GM19025 (cell line): Measurements from ENCODE around the gene NRDE2.

ENCODE experiments used
- ATAC-seq: cut with Tn5 transposase; IDR thresholded peaks from one replicate; pipeline ENCODE4 v1.9.1; 2021; ENCODE audit warnings: mild to moderate bottlenecking, low read depth, moderate library complexity; ENCODE audit not compliant: unreplicated experiment

NRDE2 gene

DNA sequence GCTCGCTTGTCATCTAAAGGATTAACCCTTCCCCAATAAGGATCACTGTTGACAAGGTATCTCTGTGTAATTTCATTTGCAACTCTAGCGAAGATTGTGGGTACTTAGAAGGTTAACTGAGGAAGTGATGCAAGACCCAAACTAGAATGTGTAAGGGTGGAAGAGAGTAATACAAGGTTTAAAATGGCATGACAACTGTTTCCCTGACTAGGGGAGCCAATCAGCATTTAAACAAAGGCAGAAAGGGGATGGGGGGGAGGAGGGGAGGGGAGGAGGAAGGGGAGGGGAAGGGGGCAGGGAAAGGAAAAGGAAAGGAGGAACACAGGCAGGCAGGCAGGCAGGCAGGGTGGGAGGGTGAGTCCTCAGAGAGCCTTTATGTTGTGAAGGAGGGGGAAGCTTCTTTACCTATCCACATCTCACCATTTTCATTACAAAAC is 31.1 kb downstream of the NRDE2 start:
- no peak for ATAC-seq

DNA sequence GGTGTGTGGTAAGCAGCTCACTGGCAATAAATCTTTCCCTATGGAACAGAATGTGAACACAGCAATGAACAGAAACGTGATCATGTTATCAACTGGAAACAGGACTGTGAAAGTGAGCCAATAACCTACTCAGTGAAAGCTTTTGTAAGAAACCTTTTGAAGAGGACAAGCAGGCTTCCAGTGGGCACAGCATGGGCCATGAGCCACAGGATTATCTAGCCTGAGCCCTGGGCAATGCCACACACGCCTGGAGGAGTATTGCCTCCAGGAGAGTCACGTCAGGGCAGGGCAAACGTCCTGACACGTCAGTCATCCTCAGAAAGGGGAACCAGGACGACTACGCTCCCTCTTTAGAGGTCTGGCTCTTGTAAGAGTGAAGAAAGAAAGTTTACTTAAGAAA is 32.3 kb downstream of the NRDE2 start:
- no peak for ATAC-seq

DNA sequence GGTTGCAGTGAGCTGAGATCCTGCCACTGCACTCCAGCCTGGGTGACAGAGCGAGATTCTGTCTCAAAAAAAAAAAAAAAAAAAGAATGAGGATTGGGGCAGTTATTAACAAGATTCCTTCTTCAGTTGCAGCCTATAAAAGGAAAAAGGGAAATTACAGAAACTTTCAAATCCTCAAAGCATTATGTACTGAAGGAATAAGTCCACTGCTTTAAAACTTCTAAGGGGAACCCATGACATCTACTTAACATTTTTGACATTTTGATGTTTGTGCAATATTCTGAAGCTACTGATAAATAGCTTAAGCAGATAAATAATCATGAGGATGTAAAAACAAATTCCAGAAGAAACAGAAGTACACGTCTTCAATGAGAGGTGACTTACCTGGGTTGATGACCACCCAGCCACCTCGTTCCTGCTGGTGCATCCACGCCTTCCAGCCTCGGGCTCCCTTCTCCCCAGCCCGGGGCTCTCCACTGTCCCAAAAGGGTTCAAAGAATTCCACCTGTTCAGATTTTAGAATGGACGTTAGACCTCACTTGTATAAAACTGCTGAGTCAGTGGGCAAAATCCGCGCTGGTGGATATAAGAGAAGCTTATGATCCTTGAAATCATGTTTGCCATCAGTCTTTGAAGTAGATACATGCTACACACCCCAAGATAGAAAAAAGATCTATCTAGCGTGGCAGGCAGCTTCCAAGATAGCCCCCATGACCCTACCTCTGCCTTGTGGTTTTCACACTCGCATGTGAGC is 33.7 kb downstream of the NRDE2 start:
- ATAC-seq: no peak

DNA sequence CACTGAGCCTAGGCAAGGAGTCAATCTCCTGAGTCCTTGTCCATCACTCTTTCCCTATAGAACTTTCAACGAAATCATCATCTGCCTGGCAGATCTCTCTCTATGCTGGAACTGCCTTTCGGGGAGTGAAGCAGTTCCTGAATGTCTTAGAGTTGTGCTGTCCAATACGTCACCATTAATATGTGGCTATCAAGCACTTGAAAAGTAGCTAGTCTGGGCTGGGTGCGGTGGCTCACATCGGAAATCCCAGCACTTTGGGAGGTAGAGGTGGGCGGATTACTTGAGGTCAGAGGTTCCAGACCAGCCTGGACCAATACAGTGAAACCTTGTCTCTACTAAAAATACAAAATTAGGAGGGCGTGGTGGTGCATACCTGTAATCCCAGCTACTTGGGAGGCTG is 35.1 kb downstream of the NRDE2 start:
- ATAC-seq: no peak

DNA sequence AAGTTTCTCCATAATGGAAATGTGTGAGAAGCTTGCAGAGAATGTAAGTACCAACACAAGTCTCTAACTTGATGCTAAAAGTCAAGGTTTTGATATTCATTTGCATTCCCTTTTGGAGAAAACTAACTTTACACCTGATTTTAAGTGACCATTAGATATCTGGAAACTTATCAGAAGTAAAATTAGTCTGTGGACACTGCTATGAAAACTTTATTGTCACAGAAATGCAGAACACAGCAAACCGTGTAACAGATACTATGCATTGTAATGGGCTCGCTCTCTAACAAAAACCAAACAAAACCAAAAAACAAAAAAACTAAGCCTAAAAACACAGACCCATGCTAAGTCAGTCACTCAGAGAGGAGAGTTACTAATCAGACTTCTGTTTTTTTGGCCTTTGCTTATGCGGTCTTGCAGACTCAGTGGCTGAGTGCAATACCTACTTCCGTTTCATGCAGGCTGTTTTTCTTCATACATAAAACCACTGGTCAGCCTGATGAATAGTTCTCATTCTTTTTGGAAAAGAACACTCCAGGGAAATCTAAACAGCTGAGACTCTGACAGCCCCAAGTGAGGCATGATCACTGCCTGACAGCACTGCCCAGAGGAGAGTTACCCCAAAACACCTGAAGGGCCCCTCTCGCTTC is 35.7 kb downstream of the NRDE2 start:
- ATAC-seq: no peak

DNA sequence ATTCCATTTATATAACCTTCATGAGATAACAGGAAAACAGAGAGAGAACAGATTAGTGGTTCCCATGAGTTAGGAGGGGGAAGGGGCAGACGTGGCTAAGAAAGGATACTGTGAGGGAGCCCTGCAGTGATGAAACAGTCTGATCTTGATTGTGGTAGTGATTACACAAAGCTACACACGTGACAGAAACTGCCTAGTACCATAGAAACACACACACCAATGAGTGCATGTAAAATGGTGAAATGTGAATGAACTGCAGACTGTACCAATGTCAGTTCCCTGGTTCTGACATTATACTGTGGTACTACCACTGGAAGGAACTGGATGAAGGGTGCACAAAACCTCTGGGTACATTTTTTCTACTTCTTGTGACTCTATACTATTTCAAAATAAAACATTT is 36.9 kb downstream of the NRDE2 start:
- no peak for ATAC-seq

DNA sequence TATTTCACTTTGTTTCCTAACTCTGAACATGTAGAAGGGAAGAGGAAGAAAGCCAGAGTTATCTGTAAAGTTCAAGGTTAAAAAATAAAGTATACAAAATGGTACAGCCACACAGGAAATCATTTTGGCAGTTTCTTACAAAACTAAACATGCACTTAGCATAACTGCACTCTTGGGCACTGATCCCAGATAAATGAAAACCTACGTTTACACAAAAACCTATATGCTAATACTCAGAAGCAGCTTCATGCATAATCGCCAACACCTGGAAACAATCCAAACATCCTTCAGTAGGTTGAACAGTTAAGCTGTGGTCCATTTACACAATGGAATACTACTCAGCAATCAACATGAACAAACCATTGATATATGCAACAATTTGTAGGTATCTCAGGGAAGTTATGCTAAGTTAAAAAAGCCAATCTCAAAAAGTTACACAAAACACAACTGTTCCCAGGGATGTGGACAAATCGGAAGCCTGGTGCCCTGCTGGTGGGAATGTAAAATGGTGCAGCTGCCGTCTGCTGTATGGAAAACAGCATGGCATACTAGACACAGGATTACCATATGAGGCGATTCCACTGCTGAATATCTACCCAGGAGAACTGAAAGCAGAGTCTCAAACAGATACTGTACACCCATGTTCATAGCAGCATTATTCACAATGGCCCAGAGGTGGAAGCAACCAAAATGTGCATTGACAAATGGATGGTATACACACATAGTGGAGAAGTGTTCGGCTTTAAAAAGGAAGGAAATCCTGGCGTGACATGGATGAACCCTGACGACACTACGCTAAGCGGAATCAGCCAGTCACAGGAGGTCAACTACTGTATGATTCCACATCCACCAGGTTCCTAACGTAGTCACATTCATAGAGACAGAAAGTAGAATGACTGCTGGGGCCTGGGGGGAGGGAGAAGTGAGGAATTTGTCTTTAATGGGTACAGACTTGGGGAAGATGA is 37.7 kb downstream of the NRDE2 start:
- ATAC-seq: no peak

DNA sequence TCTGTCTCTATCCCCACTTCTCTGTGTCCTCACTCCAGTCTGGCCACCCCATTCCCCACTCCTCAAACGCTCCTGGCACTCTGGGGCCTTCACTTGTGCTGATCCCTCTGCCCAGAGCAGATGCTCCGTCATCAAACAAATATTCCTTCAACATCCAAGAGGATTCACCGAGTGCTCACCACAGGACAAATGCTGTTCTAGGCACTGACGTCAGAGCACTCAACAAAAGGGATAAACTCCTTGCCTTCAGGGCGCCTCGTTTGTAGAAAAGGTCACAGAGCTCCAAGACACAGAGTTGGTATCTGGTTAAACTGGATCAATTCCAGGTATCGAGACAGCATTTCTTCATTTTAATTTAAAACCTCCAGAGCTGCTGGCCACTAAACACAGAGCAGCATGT is 40.0 kb downstream of the NRDE2 start:
- no peak for ATAC-seq

DNA sequence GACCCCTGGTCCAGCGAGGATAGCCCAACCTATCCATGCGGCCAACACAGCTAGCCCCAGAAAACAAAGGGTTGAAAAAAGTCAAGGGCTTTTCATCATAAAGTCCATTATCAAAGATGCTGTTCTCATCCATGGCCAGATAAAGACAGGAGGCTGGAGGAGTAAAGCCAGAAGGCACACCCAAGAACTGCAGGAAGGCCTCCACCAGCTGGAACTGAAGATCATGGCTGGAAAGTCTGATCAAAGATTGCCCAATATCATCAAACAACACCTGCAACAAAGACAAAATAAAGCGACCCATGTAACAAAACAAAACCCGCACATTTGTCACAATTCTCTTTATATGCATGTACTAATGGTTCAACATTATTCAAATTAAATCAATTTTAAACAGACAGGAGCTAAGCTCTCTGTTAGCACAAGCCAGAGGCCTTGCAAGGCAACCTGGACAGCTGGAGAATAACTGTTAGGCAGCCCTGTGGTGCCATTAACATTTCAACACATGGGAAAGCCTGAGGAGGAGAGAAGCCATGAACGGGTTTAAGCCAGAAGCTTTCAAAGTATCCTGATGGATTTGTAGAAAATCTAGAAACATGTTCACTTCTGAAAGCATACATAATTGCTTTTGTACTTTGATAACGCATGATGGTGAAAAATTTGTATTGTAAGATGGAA is 41.3 kb downstream of the NRDE2 start:
- ATAC-seq: no peak

DNA sequence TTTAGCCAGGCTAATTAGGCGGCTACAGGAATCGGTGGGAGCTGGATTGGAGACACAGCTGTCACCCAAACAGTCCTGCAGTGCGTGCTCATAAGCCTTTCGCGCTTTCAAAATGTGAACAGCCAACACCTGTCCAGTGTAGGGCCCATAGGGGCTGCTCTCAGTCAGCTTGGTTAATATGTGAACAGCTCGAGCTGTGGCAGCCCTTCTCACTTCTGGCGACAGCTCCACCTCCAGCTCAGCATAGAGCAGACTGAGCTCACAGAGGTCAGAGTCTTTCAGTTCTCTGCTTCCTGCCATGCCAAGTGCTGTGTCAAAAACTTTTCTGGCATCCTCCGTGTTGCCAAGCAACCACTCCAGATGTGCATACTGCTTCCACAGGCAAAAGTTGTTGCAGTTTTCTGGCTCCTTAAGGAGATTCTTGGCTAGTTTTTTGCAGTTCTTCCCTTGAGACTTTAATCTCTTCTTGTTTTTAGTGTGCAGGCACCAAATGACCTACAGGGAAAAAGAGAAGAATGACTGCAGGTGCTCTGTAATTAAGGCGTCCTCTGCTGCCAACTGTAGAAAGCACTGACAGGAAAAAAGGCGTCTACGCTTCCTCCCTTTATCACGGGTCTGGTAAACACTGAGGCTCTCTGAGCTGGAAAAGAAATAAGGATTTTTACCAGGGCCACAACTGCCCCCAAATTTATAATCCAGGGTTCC is 42.9 kb downstream of the NRDE2 start:
- peak; percentile 100 for ATAC-seq

DNA sequence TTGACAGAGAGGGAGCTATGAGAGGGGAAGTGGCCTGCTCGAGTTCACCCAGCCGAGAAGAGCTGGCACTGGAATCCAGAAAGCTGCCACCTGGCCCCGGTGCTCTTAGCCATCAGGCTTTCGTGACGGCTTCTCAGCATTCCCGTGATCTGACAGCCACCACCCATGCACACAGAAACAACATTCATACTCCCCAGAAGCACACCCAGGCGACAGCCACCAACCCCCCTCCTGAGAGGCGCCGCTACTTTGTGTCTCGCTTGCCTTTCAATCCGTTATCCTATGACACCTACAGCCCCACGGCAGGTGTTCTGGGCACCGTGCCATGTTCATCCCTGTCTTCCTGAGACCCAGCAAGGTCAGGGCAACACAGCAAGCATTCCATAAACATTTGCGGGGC is 44.0 kb downstream of the NRDE2 start:
- no peak for ATAC-seq

DNA sequence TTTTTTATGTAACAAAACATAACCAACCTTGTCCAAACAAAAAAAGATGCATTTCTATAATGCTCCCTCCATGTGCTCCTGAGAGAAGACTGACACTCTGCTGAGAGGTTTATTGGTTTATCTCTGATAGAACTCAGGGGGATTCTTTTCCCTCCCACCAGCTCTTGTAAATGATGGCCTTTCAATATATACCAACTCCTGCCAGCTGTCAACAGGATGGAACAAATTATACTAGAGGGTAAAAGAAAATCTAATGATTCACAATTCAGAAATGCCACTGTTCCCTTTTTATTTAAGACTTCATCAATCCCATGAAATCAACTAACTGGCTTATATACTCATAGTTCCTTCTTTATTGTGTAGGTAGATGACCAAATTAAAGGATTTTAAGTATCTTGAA is 50.0 kb downstream of the NRDE2 start:
- no peak for ATAC-seq

DNA sequence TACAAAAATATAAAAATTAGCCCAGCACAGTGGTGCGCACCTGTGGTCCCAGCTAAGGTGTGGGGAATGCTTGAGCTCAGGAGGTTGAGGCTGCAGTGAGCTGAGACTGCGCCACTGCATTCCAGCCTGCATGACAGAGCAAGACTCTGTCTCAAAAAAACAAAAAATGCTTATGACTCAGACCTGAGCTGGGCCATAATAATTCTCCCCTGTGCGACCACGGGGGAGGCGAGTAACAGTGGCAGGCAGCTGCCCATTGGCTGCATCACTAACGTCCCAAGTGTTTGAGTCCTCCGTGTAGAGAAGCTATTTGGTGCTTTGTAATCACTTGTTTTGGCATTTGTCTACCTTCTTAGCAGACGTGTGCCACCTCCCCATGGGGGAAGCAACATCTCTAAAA is 50.5 kb downstream of the NRDE2 start:
- ATAC-seq: no peak

DNA sequence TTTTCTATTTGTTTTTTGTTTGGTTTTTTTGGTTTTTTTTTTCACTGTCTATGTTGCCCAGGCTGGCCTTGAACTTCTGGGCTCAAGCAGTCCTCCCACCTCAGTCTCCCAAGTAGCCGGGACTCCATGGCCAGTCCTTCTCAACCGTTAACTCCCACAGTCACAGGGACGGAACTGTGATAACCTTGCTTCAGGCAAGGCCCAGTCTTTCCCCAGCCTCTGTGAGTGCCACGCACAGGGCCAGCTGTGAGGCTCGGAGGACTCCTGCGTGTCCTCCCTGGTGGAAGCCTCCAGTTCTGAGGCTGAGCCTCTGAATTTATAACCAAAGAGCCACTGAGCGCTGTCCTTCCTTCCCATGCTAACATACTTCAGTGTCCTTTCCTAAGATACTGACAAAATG is 51.6 kb downstream of the NRDE2 start:
- no peak for ATAC-seq

DNA sequence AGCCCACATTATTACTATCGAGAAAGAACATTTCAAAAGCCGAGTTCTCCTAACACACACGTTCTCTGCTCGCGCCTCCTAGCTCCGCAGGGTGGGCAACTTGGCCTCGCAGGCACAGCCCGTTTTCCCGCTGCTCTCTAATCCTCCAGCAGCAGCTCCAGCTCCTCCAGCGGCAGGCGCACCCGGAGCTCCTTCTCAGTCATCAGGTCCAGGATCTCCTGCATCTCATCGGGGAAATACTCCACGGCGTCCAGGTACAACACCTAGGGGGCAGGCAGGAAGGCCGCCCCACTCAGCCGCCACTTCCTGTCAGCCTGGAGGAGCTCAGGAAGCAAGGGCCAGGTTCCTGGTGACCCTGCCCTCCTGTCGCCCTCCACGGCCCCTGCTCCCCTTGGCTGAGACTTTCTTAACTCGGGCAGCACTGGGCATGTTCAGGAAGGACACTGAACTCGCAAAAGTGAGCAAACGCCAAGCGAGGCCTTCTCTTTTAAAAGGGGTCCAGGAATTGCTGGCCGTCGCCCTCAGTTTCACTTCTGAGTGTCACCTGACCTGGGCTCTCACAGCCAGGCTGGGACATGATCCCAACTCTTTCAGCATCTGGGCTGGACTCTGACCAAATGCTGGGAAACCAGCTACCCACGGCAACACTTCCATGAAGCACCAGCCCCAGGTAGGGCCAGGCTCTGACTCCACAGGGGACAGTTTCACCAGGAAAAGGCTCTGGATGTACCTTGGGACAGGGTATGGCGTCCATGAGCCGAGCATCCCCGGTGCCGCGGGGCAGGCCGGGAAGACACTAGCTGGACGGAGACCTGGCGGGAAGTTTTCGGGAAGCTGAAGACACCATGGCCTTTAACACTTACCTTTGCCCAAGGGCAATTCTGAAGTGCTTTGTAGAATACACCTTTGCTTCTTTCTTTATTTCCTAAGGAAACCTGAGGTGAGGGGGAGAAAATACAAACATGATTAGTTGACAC is 53.3 kb downstream of the NRDE2 start:
- ATAC-seq: no peak

DNA sequence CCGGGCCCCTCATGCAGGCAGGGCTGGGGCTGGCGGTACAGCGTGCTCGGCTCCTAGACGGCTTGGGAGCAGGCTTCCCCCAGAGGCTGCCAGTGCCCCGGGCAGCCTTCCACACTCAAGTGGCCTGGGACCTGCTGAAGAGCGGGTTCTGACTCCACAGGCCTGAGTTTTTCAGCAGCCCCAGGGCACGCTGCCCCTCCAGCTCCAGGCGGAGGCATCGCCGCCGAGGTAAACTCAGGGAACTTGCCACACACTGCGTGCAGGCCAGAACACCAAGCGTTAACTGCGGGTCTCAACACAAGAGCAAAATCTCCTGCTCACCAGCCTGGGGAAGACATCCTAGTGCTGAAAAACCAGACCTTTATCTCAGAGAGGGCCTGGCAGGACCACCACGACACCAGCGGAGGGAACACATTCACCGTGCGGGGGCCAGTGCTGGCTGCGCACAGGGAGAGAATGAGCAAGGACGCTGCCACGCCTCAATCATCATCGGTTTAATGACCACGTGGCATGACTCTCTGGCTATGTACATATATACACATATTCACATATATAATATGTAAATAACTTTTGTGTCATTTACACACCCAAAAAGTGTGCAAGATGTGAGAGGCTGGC is 54.1 kb downstream of the NRDE2 start:
- ATAC-seq: no peak

DNA sequence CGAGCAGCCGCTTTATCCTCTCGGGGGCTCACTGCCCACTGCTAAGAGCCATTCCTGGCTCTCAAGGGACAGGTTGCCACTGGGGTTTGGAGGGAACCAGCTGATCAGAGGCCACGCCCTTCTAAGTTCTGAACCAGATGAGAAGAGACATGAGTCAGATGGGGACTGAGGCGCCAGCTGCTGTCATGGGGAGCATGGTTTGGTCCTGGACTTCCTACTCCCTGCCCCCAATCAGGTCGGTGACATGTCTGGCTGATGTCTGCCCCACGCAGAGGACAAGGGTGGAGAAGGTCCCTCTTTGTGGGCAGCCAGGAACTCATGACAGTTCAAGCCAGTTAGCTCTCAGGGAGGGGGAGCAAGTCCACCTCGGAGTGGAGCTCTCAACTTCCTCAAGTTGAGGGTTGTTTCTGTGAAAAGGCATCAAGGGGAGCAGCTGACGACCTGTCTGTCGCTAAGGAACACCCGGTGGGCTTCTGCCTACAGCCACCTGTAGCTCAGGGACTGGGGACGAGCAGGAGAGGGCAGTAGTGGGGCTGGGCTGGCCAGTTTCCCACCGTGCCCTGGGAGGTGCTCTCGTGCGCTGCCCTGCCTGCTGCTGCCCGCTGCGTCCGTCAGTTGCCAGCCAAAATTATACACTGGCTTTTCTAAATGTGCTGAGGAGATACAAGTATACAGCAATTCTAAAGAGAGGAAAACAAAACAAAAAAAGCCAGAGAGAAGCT is 54.9 kb downstream of the NRDE2 start:
- ATAC-seq: no peak

DNA sequence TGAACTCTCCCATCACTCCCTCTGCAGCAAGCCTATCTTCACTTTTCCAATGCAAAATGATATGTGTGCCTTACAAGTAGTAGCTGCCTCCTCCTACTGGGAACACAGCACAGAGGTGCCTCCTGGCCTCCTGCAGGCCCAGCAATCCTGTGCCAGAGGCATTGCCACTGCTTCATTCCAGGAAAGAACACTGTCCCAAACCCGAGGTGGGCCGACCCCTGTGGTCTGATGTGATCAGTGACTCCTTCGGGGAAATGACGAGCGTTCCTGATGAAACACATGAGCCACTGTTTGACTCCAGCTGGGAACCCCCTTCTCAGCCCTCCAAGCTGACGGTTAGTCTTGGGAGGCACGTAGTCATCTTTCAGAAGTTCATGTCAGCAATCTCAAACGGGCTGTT is 55.9 kb downstream of the NRDE2 start:
- ATAC-seq: no peak
